NB4 (cell line): ENCODE results near the gene CAMKMT.

ENCODE experiments used
- DNase-seq: peaks from one replicate; pipeline ENCODE4 v3.0.0; 2010; ENCODE audit warnings: low read depth
- H3K4me3 ChIP-seq: one replicate; pipeline ENCODE4 v1.5.1; 2011; ENCODE audit warnings: mild to moderate bottlenecking, low read depth, low read length, moderate library complexity
- MYC ChIP-seq: IDR thresholded peaks from 2 replicates; pipeline ENCODE4 v1.6.1; 2011; ENCODE audit warnings: low read depth, low read length
- POLR2A ChIP-seq: IDR thresholded peaks from 2 replicates; pipeline ENCODE4 v1.6.1; 2011; ENCODE audit warnings: mild to moderate bottlenecking; ENCODE audit not compliant: insufficient read length; ENCODE audit errors: extremely low read depth
- TF ChIP-seq, protein P1 (sequence below): IDR thresholded peaks from 2 replicates; pipeline ENCODE4 v1.6.1; 2011; ENCODE audit warnings: low read depth, low read length
- TF ChIP-seq, protein P2 (sequence below): IDR thresholded peaks from one replicate; pipeline ENCODE4 v1.5.1; 2012; ENCODE audit warnings: low read depth, low read length

Gene CAMKMT

DNA sequence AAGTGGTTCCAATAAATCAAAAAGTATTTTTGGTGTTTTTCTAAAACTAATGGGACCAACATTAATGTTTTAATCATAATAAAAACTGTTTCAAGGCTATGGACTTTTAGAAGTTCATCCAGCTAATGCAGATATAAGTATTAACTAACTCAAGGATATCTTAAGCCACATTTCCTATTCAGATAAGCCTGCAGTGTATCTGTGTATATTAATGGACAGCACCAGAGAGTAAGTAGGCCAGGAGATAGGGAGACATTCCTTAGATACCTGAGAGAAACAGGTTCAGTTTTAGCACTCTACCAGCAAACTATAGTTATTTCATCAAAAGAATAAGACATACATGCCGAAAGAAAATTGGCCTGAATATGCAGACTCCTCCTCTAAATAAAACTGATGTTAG lies 27.8 kb upstream of the CAMKMT start:
- TF ChIP-seq, protein P1, sequence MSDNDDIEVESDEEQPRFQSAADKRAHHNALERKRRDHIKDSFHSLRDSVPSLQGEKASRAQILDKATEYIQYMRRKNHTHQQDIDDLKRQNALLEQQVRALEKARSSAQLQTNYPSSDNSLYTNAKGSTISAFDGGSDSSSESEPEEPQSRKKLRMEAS, result no peak
- TF ChIP-seq, protein P2, sequence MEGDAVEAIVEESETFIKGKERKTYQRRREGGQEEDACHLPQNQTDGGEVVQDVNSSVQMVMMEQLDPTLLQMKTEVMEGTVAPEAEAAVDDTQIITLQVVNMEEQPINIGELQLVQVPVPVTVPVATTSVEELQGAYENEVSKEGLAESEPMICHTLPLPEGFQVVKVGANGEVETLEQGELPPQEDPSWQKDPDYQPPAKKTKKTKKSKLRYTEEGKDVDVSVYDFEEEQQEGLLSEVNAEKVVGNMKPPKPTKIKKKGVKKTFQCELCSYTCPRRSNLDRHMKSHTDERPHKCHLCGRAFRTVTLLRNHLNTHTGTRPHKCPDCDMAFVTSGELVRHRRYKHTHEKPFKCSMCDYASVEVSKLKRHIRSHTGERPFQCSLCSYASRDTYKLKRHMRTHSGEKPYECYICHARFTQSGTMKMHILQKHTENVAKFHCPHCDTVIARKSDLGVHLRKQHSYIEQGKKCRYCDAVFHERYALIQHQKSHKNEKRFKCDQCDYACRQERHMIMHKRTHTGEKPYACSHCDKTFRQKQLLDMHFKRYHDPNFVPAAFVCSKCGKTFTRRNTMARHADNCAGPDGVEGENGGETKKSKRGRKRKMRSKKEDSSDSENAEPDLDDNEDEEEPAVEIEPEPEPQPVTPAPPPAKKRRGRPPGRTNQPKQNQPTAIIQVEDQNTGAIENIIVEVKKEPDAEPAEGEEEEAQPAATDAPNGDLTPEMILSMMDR, result no peak
- TF ChIP-seq POLR2A (no peak), MYC (no peak)
- no peak for DNase-seq
- H3K4me3 ChIP-seq, result no peak overlapping the region

DNA sequence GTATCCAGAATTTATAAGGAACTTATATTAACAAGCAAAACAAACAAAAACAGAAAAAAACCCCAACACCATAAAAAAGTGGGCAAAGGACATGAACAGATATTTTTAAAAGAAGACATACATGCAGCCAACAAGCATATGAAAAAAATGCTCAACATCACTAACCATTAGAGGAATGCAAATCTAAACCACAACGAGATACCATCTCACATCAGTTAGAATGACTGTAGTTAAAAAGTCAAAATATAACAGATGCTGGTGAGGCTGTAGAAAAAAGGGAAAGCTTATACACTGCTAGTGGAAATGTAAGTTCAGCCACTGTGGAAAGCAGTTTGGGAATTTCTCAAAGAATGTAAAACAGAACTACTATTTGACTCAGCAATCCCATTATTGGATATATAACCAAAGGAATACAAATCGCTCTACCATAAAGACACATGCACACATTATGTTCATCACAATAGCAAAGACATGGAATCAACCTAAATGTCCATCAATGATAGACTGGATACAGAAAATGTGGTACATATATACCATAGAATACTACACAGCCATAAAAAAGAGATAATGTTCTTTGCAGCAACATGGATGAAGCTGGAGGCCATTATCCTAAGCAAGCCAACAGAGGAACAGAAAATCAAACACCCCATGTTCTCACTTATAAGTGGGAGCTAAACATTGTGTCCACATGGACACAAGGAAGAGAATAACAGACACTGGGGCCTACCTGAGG lies 25.8 kb upstream of the CAMKMT start:
- no peak overlapping the region for H3K4me3 ChIP-seq
- DNase-seq, result no peak
- TF ChIP-seq POLR2A (no peak), MYC (no peak)
- TF ChIP-seq, protein P1, result no peak
- TF ChIP-seq, protein P2, result no peak

DNA sequence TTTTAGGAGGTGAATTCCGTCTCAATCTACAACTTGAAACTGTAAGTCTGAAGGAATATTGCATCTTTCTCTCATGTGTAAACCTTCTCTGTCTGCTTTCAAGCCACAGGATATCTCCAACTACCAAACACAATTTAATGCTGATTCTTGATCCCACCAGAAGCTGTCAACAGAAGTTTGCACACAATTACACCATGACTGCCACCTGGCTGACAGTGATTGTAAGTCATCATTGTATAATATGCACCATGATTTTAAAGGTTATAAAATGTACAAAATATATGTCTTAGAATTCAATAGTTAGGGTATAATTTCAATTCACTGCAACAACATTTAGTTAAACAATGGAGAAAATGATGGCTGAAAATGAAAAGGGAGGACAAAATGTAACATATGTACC lies 18.9 kb upstream of the CAMKMT start:
- peak; percentile 48 for DNase-seq
- TF ChIP-seq, protein P2, result peak; percentile 34
- TF ChIP-seq MYC, result no peak
- TF ChIP-seq POLR2A, result no peak
- TF ChIP-seq, protein P1, result no peak

DNA sequence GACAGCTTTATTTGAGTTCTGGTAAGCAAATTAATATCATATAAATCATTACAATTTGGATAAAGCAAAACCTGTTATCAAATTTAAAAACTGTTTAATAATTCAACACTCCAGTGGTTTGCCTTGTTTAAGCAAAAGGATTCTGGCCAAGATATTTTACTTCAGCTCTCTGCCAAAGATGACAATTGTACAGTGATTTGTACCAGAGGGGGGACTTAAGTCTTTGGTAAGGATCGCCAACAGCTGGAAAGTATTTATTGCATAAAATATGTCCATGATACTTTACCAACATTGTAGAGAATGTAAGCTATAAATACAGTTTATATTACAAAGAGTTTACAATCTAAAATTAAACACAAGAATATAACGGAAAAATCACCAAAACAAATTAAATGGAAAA lies 14.2 kb upstream of the CAMKMT start:
- TF ChIP-seq, protein P1, result no peak
- TF ChIP-seq POLR2A (no peak), MYC (no peak)
- TF ChIP-seq, protein P2, result no peak
- no peak overlapping the region for H3K4me3 ChIP-seq
- no peak for DNase-seq

More for the DNA sequence above, 18.9 kb upstream of the CAMKMT start:
- H3K4me3 ChIP-seq, result no peak overlapping the region

DNA sequence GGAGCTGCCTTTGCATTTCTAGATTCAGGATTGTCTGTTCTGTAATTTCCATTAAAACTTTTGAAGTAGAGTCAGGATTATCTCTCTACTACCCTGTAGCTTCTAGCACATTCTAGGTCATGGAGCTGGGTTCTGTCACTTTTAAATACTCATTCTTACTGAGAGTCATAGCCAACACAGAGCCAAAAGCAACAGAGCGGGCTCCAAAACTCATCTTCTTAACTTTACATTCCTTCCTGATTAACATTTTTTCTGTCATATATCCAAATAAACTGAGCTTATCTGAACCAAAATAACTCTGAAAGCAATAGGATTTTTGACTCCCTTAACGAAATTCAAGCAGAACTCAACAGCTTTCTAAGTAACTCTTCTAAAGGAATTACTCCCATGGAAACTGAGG lies 13.3 kb upstream of the CAMKMT start:
- TF ChIP-seq, protein P1, result no peak
- TF ChIP-seq, protein P2, result no peak
- TF ChIP-seq POLR2A (no peak), MYC (no peak)
- no peak for DNase-seq
- no peak overlapping the region for H3K4me3 ChIP-seq
